Limb (tissue), 2 donors: ENCODE results near the gene NUTM1.
A peak's percentile ranks its signal among the peaks of the same experiment; 100 is the strongest.
"Not testable (repeated sequence)": the region's sequence is repeated elsewhere in the genome, so short reads cannot be mapped to it uniquely, and the experiment has no call there.

Experiments
- DNase-seq, 2 donors: peaks; one replicate each; pipeline ENCODE4 v3.0.0-alpha.2; 2016; ENCODE audit errors: extremely low spot score in 2 of 2

NUTM1 gene

GRCh38 chr15:34362047-34362773, 19.1 kb downstream of the NUTM1 start:
- no peak for DNase-seq

- no peak for DNase-seq
Observed at GRCh38 chr15:34364041-34364440, 20.9 kb downstream of the NUTM1 start.

GRCh38 chr15:34365091-34365825, 22.1 kb downstream of the NUTM1 start:
- no peak for DNase-seq

- DNase-seq: no peak
Observed at GRCh38 chr15:34365836-34366235, 22.7 kb downstream of the NUTM1 start.

GRCh38 chr15:34366271-34367065, 23.4 kb downstream of the NUTM1 start:
- DNase-seq: peak; percentile 42 to 72

GRCh38 chr15:34367101-34368081, 24.3 kb downstream of the NUTM1 start, which contains the start of gene LPCAT4:
Gene LPCAT4 (minus strand): TSS chr15:34367196. CDS start chr15:34367100, 96 bp downstream.
- peak; percentile 89 to 91 for DNase-seq

- no peak for DNase-seq
Observed at GRCh38 chr15:34370129-34370528, 27.0 kb downstream of the NUTM1 start.

- DNase-seq: no peak
Observed at GRCh38 chr15:34370643-34371042, 27.5 kb downstream of the NUTM1 start.

GRCh38 chr15:34373951-34374350, 30.8 kb downstream of the NUTM1 start:
- DNase-seq: no peak

- DNase-seq: no peak
Observed at GRCh38 chr15:34374816-34375215, 31.7 kb downstream of the NUTM1 start.

GRCh38 chr15:34375541-34375940, 32.4 kb downstream of the NUTM1 start:
- not testable (repeated sequence) for DNase-seq

- DNase-seq: no peak
Observed at GRCh38 chr15:34376856-34377255, 33.7 kb downstream of the NUTM1 start.

GRCh38 chr15:34380491-34380890, 37.4 kb downstream of the NUTM1 start:
- not testable (repeated sequence) for DNase-seq

- DNase-seq: not testable (repeated sequence)
Observed at GRCh38 chr15:34381829-34382521, 38.9 kb downstream of the NUTM1 start.

- DNase-seq: not testable (repeated sequence)
Observed at GRCh38 chr15:34389594-34390086, 46.5 kb downstream of the NUTM1 start.

GRCh38 chr15:34392981-34393380, 49.9 kb downstream of the NUTM1 start:
- not testable (repeated sequence) for DNase-seq

- DNase-seq: not testable (repeated sequence)
Observed at GRCh38 chr15:34397637-34398259, 54.6 kb downstream of the NUTM1 start.

GRCh38 chr15:34403160-34403598, 60.1 kb downstream of the NUTM1 start:
- DNase-seq: not testable (repeated sequence)

- not testable (repeated sequence) for DNase-seq
Observed at GRCh38 chr15:34403899-34404298, 60.8 kb downstream of the NUTM1 start.
